GM15510 (cell line): ENCODE measurements around the gene PDCL3.

ENCODE experiments used
- POLR2A ChIP-seq: IDR thresholded peaks from 3 replicates; pipeline ENCODE4 v1.6.1; 2011; ENCODE audit warnings: borderline replicate concordance; ENCODE audit not compliant: insufficient read length; ENCODE audit errors: extremely low read depth

PDCL3 gene

DNA sequence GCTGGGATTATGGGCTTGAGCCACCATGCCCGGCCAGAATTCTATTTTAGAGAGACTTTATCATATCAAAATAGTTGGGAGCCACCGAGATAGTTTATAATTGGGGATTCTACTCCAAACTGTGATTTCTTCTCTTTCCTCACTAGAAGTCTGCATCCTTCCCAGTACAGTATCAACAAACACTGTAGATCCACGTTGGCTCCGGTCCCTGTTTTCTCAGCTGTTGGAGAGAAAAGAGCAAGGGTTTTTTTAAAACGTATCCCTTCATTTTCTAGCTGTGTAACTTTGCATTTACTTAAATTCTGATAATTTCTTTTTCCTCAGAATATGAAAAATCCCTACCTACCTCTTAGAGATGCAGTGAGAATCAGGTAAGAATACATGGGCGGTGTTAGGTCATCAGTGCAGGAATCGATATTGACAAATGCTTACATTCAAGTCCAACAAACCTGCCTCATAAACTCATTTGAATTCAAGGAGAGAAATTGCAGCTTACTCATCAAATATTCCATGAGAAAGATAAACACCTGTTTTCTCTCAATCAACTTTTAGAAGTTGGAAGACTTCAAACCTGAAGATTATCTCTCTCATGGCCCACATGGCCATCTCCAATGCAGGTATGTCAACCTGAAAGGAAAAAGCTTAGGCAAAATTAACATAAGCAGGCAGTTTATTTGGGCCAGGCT, 17.7 kb upstream of the PDCL3 start:
- no peak for TF ChIP-seq POLR2A

- TF ChIP-seq POLR2A = no peak
Observed at GRCh38 chr2:100546469-100546868, 16.3 kb upstream of the PDCL3 start.

DNA sequence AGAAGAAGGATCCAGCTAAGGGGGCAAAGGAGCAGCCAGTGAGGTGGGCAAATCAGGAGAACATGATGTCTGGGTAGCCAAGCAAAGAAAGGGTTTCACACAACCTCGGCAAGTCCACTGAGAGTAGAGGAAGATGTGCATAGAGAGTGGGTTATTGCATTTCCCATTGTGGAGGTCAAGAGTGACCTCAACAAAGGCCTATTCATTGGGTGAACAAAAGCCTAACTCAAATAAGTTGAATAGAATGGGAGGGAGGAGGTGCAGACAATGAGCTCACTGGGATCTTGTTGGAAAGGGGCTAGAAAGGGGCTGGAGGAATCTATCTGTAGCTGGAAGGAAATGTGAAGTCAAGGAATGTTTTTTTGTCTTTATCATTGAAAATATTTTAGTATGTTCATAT, 14.0 kb upstream of the PDCL3 start:
- TF ChIP-seq POLR2A = no peak

GRCh38 chr2:100551303-100551702, 11.5 kb upstream of the PDCL3 start:
- TF ChIP-seq POLR2A = no peak

DNA sequence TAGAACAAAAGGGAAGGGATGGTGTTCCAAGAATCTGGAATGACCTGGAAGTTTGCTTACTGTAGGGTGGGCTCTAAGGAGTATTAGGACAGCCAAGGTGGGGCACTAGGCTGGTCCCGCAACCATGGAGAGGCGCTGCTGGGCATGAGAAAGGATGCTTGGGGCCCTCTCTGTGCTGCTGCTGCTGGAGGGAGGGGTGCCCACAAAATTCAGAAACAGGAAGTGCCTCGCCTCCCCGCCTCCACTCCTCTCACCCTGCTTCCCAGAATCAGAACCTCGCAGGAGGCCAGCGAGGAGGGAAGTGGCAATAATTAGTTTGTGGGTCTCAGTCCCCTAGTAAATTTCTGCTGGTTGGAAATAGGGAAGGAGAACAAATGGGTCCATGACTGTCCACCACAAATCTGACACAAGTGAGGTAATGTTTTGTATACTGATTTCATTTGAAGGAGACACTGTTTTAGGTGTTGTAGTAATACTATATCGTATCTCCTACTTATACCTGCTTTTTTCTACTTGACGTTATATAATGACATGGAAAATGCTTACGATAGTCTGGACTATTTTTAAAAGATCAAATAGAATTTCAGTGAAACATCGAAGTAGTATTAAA, 7.9 kb upstream of the PDCL3 start:
- TF ChIP-seq POLR2A = no peak

DNA sequence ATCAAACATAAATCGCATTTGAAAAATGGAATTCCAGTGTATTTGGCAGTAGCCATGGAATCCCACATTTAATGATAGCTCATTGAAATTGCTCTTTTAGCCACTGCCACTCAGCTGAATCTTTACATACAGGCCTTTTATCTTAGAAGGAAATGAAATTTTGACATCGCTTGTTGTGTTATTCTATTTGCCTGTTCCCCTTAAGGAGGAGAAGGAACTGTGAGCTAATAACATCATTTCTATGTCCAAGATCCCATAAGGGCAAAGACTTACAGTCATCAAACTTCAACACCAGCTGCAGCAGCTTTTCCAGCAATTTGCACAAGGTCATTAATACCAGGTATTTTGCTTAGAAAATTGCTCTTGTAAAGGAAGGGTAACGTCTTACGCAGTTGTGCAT, 6.0 kb upstream of the PDCL3 start:
- TF ChIP-seq POLR2A = no peak

- no peak for TF ChIP-seq POLR2A
Observed at GRCh38 chr2:100560216-100560830, 2.5 kb upstream of the PDCL3 start.

GRCh38 chr2:100561191-100561590, 1.6 kb upstream of the PDCL3 start:
- no peak for TF ChIP-seq POLR2A

GRCh38 chr2:100563407-100564247, 834 bp downstream of the PDCL3 start:
- no peak for TF ChIP-seq POLR2A

DNA sequence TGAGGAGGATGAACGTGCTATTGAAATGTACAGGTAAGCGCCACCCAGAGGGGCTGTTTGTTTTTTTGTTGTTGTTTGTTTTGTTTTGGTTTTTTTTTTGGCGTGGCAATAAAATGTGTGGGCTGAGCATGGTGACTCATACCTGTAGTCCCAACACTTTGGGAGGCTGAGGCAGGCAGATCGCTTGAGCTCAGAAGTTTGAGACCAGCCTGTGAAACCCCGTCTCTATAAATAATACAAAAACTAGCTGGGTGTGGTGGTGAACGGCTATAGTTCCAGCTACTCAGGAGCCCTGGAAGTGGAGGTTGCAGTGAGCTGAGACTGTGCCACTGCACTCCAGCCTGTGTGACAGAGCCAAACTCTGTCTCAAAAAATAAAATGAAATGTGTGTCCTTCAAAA, 6.2 kb downstream of the PDCL3 start:
- no peak for TF ChIP-seq POLR2A

GRCh38 chr2:100571668-100572067, 8.9 kb downstream of the PDCL3 start:
- no peak for TF ChIP-seq POLR2A

DNA sequence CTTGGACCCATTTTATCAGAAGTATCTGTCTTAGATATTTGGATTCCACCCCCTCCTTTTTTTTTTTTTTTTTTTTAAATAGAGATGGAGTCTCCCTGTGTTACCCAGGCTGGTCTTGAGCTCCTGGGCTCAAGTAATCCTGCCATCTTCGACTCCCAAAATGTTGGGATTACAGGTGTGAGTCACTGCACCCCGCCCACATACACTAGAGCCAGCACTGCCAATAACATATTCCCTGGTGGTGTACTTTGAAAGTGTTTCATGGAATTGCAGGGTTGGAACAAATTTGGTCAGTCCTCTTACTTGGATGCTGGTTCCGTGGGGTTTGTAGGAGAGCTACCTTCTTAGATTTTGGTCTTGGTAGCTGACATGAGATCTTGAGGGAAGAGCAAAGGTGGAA, 15.0 kb downstream of the PDCL3 start:
- TF ChIP-seq POLR2A = no peak

- no peak for TF ChIP-seq POLR2A
Observed at GRCh38 chr2:100580367-100581276, 17.8 kb downstream of the PDCL3 start.

DNA sequence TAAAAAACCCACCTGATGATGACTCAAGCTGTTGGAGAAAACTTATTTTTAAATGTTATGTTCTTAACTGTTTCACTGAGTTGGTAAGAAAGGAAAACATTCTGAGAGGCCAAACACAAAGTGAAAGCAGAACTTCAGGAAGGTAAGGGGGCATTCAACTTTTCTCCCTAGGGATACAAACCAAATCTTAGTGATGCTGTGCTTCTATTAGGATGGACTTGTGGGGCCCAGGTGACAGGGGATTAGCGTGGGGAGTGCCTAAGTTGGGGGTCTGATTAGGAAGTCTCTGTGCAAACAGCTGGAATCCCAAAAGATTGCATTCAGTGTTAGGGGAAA, 18.5 kb downstream of the PDCL3 start:
- no peak for TF ChIP-seq POLR2A
